HL-60/S4 treated with retinoic acid at 250 ng/mL for 4 days and 3 days (cell line): Measurements from ENCODE around the gene GABBR2.
"Not testable (repeated sequence)": the region's sequence is repeated elsewhere in the genome, so short reads cannot be mapped to it uniquely, and the experiment has no call there.

Experiments
- in situ Hi-C: fragments of 300-500 bp; cut with MboI; formaldehyde crosslinking; loops from 2 replicates; pipeline ENCODE4 v1.7.0; 2022; ENCODE audit warnings: low sequenced_read_pairs

GABBR2 gene

GRCh38 chr9:98521141-98521540 lies 187.6 kb downstream of the GABBR2 start:
- in situ Hi-C loops, result no loop called here

DNA sequence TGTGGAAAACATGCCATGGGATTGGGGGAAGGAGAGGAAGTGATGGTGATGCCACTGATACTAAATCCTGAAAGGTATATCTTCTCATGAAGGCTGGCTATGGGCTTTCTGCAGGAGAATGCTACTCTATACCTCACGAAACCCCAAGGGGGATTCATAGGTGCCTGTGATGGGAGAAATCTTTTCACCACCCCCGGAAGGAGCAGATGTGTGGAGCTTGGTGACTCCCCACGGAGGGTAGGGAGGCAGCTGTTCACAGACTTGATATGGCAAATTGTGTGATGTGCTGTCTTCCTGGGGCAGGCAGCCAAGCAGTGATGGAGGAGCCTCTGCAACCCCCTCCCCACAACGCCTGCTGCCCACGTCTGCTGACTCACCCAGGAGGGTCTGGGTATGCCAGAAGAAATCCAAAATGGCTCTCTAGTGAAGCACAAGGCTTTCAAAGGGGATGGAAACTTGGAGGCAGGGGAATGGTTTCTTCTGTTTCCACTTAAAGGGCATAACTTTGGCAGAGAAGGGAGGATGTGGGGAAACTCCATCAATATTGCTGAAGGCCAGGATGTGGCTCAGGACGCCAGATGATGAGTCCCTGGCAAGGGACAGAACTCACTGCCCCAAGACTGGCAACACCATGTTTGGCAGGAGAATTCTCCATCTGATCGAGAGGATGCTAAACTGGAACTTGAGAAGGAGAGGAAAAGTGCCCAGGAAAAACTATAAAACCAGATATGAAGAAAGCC lies 188.3 kb downstream of the GABBR2 start:
- in situ Hi-C loops, result no loop called here

DNA sequence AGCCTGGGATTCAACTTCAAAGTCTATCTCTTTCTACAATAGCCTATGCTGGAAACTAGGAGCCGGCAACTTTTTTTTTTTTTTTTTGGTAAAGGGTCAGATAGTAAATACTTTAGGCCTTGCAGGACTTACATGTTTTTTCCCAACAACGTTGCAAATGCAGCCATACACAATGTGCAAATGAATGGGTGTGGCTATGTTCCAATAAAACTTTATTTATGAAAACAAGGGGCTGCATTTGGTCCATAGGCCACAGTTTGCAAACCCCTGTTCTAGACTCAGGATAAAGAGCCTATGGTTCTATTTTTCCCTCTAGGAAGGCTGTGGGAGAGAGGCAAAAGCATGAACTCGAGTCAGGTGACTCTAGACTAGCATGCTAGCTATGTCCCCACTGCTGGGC lies 189.1 kb downstream of the GABBR2 start:
- in situ Hi-C loops, result no loop called here

- in situ Hi-C loops, result no loop called here
Measured at GRCh38 chr9:98518556-98518955, 190.2 kb downstream of the GABBR2 start.

- in situ Hi-C loops, result no loop called here
Measured at GRCh38 chr9:98517761-98518160, 191.0 kb downstream of the GABBR2 start.

DNA sequence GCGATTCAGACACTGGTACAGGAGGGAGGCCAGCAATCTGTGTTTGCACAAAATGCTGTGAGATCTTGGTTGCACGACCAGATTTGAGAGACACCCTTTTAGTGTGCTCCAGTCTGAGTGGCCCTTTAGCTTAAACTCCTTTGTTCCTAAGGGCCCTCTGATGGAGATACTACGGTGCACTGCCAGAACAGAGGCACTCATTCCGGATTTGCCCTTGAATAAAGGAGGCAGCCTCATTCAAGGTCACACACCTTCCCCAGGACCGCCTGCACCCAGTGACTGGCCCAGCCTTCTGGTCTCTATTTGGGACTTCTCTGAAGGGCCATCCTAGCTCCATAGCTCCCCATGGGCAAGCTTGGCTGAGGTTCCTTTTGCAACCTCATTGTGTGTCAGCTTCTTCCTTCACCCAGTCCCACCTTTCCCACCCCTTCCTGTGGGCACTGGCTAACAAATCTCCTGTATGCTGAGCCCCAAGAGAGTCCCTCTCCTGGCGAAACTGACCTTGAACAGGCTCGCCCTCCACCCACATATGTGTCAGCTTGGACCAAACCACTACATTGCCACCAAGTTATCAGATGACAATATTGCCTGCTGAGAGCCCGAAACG lies 191.7 kb downstream of the GABBR2 start:
- in situ Hi-C loops, result no loop called here

DNA sequence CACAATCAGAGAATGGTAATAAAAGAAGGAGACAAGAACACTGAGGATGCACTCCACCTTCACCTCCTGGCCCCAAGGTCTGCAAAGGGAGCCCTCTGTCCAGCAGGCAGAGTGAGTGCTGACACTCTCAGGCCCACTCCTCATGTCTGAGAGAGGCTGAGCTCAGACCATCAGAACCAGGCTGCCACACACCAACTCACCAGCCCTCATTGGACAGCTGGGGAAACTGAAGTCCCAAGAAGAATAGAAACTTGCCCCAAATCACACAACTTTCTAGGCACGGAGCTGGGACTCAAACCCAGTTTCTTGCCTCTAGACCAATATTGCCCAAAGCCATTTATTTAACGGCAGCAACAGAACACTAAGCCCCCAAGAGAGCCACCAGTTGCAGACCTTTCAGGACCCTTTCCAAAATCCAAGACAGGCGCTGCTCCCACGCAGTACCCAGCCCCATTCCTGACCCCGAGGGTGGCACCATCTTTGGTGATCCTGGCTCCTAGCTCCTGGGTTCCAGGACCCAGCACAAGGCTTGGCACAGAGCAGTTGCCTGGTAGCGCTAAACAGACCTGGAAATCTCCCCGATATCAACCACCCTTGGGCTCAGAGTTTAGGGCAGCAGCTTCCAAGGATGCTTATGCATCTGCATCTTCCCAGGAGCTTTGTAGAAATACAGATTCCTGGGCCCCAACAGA lies 192.4 kb downstream of the GABBR2 start:
- in situ Hi-C loops, result no loop called here

DNA sequence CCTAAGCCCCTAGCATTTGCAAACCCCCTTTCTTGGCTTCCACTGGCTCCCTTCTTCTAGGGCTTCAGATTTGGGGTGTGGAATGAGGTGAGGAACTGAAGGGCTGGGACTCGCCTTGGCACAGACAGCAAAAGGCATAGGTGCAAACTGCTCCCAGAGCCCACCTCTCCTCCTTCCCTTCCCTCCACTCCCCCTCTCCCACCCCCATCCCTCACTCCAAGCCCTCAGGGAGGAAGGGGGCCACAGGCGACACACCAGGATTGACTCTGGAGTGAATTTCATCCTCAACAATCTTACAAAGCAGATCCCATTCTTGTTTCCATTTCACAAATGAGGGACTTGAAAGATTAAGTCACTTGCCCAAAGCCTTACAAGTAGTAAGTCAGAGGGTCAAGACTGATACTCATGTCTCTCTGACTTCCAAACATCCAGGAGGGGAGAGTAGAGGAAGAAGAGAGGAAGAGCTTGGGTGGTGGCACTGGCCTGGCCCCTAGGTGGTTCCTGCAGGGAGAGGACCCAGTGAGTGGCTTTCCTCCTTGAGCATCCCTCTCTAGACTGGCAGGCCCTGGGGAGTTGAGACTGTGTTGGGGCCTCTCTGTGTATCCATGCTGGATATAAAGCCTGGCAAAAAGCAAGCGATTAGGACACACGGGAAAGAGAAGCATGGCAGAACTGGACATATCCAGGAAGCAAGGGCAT lies 193.1 kb downstream of the GABBR2 start:
- in situ Hi-C loops, result no loop called here

DNA sequence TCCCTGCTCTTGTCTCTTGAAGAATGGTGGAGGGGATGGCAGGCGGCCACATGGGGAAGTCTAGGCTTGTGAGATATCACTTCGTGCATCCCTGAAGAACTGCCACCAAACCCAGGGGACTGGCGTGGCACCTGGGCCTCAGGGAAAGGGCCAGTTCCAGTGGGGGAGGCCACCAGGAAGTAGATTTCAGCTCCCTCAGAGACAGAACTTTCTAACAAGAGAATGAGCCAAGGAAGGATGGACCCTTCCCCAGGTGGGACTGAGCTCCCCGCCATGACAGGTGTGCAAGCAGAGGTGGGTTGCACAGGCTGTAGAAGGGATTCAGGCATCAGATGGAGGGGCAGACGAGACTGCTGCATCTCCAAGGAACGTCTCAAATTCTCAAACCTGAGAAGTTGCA lies 193.9 kb downstream of the GABBR2 start:
- in situ Hi-C loops, result no loop called here

DNA sequence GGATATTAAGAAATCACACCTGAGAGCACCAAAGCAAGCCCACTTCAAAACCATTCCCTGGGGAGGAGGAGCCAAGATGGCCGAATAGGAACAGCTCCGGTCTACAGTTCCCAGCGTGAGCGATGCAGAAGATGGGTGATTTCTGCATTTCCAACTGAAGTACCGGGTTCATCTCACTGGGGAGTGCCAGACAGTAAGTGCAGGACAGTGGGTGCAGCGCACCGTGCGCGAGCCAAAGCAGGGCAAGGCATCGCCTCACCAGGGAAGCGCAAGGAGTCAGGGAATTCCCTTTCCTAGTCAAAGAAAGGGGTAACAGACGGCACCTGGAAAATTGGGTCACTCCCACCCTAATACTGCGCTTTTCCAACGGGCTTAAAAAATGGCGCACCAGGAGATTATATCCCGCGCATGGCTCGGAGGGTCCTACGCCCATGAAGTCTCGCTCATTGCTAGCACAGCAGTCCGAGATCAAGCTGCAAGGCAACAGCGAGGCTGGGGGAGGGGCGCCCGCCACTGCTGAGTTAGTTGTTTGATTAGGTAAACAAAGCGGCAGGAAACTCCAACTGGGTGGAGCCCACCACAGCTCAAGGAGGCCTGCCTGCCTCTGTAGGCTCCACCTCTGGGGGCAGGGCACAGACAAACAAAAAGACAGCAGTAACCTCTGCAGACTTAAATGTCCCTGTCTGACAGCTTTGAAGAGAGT lies 200.4 kb downstream of the GABBR2 start:
- in situ Hi-C loops, result not testable (repeated sequence)

DNA sequence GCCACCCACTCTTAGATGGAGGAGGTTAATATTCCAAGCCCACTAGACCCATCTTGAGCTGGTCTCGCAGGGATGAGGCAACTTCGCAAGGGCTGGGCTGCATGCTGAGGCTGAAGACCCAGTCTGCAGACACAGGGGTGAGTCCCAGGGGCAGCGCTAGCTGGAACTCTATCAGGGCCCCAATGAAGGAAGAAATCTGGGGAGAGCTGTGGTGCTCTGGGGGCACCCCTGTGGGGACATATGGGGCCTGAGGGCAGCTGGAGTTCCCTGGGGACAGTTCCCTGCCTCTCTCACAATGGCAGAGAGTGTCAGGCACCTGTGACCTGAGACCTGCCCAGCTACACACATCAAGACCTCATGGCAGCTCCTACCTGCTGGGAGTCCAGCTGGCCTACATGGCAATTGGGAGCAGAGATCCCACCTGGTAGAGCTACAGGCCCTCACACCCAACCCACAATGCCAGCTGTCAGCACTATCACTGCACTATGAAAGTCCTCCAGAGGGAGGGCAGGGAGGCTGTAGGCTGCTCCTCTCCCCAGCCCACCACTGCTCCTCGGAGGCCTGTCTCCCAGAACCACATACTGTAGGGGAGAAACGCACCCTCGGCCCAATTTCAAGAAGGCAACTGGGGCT lies 202.2 kb downstream of the GABBR2 start:
- in situ Hi-C loops, result no loop called here

DNA sequence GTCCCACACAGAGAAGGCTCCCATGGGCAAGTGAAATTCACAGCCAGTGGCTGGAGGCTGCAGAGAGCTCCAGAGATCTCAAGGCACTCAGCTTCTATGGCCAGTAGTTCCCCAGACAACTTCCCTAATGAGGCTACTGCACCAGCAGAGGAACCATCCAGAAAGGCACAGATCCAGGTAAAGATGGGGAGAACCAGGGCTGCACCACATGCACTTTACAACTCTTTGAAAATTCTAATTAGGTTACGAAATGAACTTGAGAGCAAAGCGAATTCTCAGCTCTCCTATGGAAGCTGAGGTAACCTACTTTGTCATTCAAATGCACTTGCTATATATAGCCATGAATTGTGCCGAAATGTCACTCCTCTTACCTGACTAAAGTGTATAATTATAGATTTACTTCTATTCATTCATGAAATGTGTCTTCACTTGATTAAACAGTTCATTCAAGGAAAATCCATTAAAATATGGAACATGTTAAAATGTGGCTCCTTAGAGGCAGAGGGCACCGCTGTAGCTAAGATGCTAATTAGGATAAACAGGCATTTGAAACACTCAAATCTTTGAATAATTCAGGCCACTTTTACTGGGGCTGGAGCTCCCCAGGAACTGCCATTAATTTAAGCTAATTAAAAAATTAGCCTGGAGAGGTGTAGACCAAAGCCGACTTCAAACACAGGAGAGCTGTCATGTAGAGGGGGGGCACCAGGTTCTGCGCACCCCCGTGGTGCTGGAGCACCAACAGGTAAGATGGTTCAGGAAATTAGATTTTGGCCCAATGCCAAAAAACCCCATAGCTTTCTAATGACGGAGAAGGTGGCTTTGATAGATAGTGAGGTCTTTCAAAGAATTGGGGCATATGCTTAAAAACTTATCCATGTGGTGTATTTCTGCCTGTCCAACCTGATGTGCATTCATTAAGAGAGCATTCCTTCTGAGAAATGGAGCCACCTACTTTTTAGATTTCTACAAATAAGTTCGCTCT lies 204.1 kb downstream of the GABBR2 start:
- in situ Hi-C loops, result no loop called here

- in situ Hi-C loops, result no loop called here
Measured at GRCh38 chr9:98503867-98504266, 204.9 kb downstream of the GABBR2 start.

DNA sequence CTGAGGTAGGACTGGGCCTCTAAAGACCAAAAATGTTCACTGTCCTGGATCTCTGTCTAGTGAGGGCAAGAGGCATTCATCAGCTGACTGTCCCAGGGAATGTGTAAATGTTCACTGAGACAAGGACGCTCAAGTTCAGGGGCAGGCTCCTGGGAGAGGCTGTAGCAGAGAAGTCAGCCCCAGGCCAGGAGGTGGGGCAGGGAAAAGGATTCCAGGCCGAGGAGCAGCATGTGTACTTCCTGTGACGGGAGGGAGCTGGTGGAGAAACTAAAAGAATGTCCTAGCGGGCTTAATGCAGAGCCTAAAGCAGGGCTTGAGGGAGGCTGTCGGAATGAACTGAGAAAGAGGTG lies 205.8 kb downstream of the GABBR2 start:
- in situ Hi-C loops, result no loop called here

GRCh38 chr9:98502311-98502975 lies 206.3 kb downstream of the GABBR2 start:
- in situ Hi-C loops, result no loop called here

- in situ Hi-C loops, result no loop called here
Measured at GRCh38 chr9:98501819-98502218, 206.9 kb downstream of the GABBR2 start.

GRCh38 chr9:98501259-98501658 lies 207.5 kb downstream of the GABBR2 start:
- in situ Hi-C loops, result not testable (repeated sequence)

- in situ Hi-C loops, result no loop called here
Measured at GRCh38 chr9:98500337-98500919, 208.3 kb downstream of the GABBR2 start.
